ENCODE measurements around the gene BAHCC1.
A peak's percentile ranks its signal among the peaks of the same experiment; 100 is the strongest.

Gene BAHCC1

GRCh38 chr17:81406117-81406953, 11.1 kb downstream of the BAHCC1 start:
- 90 to 91% methylated on average over 32 to 36 of the region's 42 CpGs for WGBS, 2 experiments (ENCODE audit: insufficient coverage in 2 of 2)

GRCh38 chr17:81408049-81408448, 12.8 kb downstream of the BAHCC1 start:
- Histone ChIP-seq H3K4me3 (ENCODE audit: extremely low read depth, insufficient read depth, low read length, poor library complexity, severe bottlenecking) (no peak overlapping the region), H3K27ac (ENCODE audit: low read depth, low read length, severe bottlenecking) (no peak overlapping the region), H3K9me3 (ENCODE audit: control insufficient read depth, low read length) (no peaks in the 10 kb centered on the region), H3K4me1 (ENCODE audit: control insufficient read depth, insufficient read depth, low read length, poor library complexity, severe bottlenecking) (peaks cover 50% of the 10 kb centered on the region), H3K36me3 (ENCODE audit: control insufficient read depth, insufficient read depth, low read length) (no peaks in the 10 kb centered on the region)
- 80 to 83% methylated on average over 9 to 13 of the region's 14 CpGs for WGBS, 2 experiments (ENCODE audit: insufficient coverage in 2 of 2)

More at GRCh38 chr17:81406117-81406953, 11.1 kb downstream of the BAHCC1 start:
- Histone ChIP-seq H3K27ac (ENCODE audit: low read depth, low read length, severe bottlenecking) (peak overlapping the region; percentile 59), H3K4me1 (ENCODE audit: control insufficient read depth, insufficient read depth, low read length, poor library complexity, severe bottlenecking) (peaks cover 61% of the 10 kb centered on the region), H3K4me3 (ENCODE audit: extremely low read depth, insufficient read depth, low read length, poor library complexity, severe bottlenecking) (no peak overlapping the region), H3K9me3 (ENCODE audit: control insufficient read depth, low read length) (no peaks in the 10 kb centered on the region), H3K36me3 (ENCODE audit: control insufficient read depth, insufficient read depth, low read length) (no peaks in the 10 kb centered on the region)

- H3K27ac ChIP-seq (ENCODE audit: low read depth, low read length, severe bottlenecking) = no peak overlapping the region
- 81 to 84% methylated on average over 17 to 27 of the region's 27 CpGs for WGBS, 2 experiments (ENCODE audit: insufficient coverage in 2 of 2)
These were observed 14.1 kb downstream of the BAHCC1 start for GRCh38 chr17:81409190-81409935.

GRCh38 chr17:81410852-81411251, 15.6 kb downstream of the BAHCC1 start:
- Histone ChIP-seq H3K4me3 (ENCODE audit: extremely low read depth, insufficient read depth, low read length, poor library complexity, severe bottlenecking) (no peak overlapping the region), H3K27ac (ENCODE audit: low read depth, low read length, severe bottlenecking) (no peak overlapping the region), H3K36me3 (ENCODE audit: control insufficient read depth, insufficient read depth, low read length) (no peaks in the 10 kb centered on the region), H3K9me3 (ENCODE audit: control insufficient read depth, low read length) (no peaks in the 10 kb centered on the region), H3K4me1 (ENCODE audit: control insufficient read depth, insufficient read depth, low read length, poor library complexity, severe bottlenecking) (peaks cover 25% of the 10 kb centered on the region)
- 93 to 96% methylated on average over 11 to 15 of the region's 16 CpGs for WGBS, 2 experiments (ENCODE audit: insufficient coverage in 2 of 2)

More at GRCh38 chr17:81409190-81409935, 14.1 kb downstream of the BAHCC1 start:
- Histone ChIP-seq H3K9me3 (ENCODE audit: control insufficient read depth, low read length) (no peaks in the 10 kb centered on the region), H3K36me3 (ENCODE audit: control insufficient read depth, insufficient read depth, low read length) (no peaks in the 10 kb centered on the region), H3K4me1 (ENCODE audit: control insufficient read depth, insufficient read depth, low read length, poor library complexity, severe bottlenecking) (peaks cover 39% of the 10 kb centered on the region), H3K4me3 (ENCODE audit: extremely low read depth, insufficient read depth, low read length, poor library complexity, severe bottlenecking) (no peak overlapping the region)

- Histone ChIP-seq H3K27ac (ENCODE audit: low read depth, low read length, severe bottlenecking) (no peak overlapping the region), H3K4me1 (ENCODE audit: control insufficient read depth, insufficient read depth, low read length, poor library complexity, severe bottlenecking) (peaks cover 20% of the 10 kb centered on the region), H3K4me3 (ENCODE audit: extremely low read depth, insufficient read depth, low read length, poor library complexity, severe bottlenecking) (no peak overlapping the region), H3K36me3 (ENCODE audit: control insufficient read depth, insufficient read depth, low read length) (no peaks in the 10 kb centered on the region), H3K9me3 (ENCODE audit: control insufficient read depth, low read length) (no peaks in the 10 kb centered on the region)
- WGBS, 2 experiments (ENCODE audit: insufficient coverage in 2 of 2) = no CpG with 5 or more reads among the region's 8 CpGs
These were observed 16.0 kb downstream of the BAHCC1 start for GRCh38 chr17:81411305-81411704.

GRCh38 chr17:81412490-81413093, 17.3 kb downstream of the BAHCC1 start:
- H3K9me3 ChIP-seq (ENCODE audit: control insufficient read depth, low read length) = no peaks in the 10 kb centered on the region
- no peaks in the 10 kb centered on the region for H3K36me3 ChIP-seq (ENCODE audit: control insufficient read depth, insufficient read depth, low read length)
- WGBS, 2 experiments (ENCODE audit: insufficient coverage in 2 of 2) = 81 to 83% methylated on average over 21 to 26 of the region's 29 CpGs
- peaks cover 11% of the 10 kb centered on the region for H3K4me1 ChIP-seq (ENCODE audit: control insufficient read depth, insufficient read depth, low read length, poor library complexity, severe bottlenecking)
- peak overlapping the region; percentile 3 for H3K27ac ChIP-seq (ENCODE audit: low read depth, low read length, severe bottlenecking)
- no peak overlapping the region for H3K4me3 ChIP-seq (ENCODE audit: extremely low read depth, insufficient read depth, low read length, poor library complexity, severe bottlenecking)

GRCh38 chr17:81413497-81414135, 18.4 kb downstream of the BAHCC1 start:
- WGBS, 2 experiments (ENCODE audit: insufficient coverage in 2 of 2) = 95 to 96% methylated on average over 29 of the region's 30 CpGs
- Histone ChIP-seq H3K36me3 (ENCODE audit: control insufficient read depth, insufficient read depth, low read length) (no peaks in the 10 kb centered on the region), H3K9me3 (ENCODE audit: control insufficient read depth, low read length) (no peaks in the 10 kb centered on the region), H3K4me3 (ENCODE audit: extremely low read depth, insufficient read depth, low read length, poor library complexity, severe bottlenecking) (no peak overlapping the region), H3K4me1 (ENCODE audit: control insufficient read depth, insufficient read depth, low read length, poor library complexity, severe bottlenecking) (peaks cover 8% of the 10 kb centered on the region), H3K27ac (ENCODE audit: low read depth, low read length, severe bottlenecking) (no peak overlapping the region)

GRCh38 chr17:81414756-81415516, 19.7 kb downstream of the BAHCC1 start:
- 93 to 95% methylated on average over 37 to 39 of the region's 41 CpGs for WGBS, 2 experiments (ENCODE audit: insufficient coverage in 2 of 2)

GRCh38 chr17:81415681-81416080, 20.4 kb downstream of the BAHCC1 start:
- WGBS, 2 experiments (ENCODE audit: insufficient coverage in 2 of 2) = 93 to 97% methylated on average over 12 to 15 of the region's 15 CpGs
- H3K9me3 ChIP-seq (ENCODE audit: control insufficient read depth, low read length) = no peaks in the 10 kb centered on the region
- no peak overlapping the region for H3K4me3 ChIP-seq (ENCODE audit: extremely low read depth, insufficient read depth, low read length, poor library complexity, severe bottlenecking)
- no peaks in the 10 kb centered on the region for H3K36me3 ChIP-seq (ENCODE audit: control insufficient read depth, insufficient read depth, low read length)
- H3K4me1 ChIP-seq (ENCODE audit: control insufficient read depth, insufficient read depth, low read length, poor library complexity, severe bottlenecking) = peaks cover 18% of the 10 kb centered on the region
- H3K27ac ChIP-seq (ENCODE audit: low read depth, low read length, severe bottlenecking) = no peak overlapping the region

More at GRCh38 chr17:81414756-81415516, 19.7 kb downstream of the BAHCC1 start:
- Histone ChIP-seq H3K4me1 (ENCODE audit: control insufficient read depth, insufficient read depth, low read length, poor library complexity, severe bottlenecking) (peaks cover 11% of the 10 kb centered on the region), H3K27ac (ENCODE audit: low read depth, low read length, severe bottlenecking) (no peak overlapping the region), H3K36me3 (ENCODE audit: control insufficient read depth, insufficient read depth, low read length) (no peaks in the 10 kb centered on the region), H3K4me3 (ENCODE audit: extremely low read depth, insufficient read depth, low read length, poor library complexity, severe bottlenecking) (no peak overlapping the region), H3K9me3 (ENCODE audit: control insufficient read depth, low read length) (no peaks in the 10 kb centered on the region)

GRCh38 chr17:81416612-81417011, 21.4 kb downstream of the BAHCC1 start:
- Histone ChIP-seq H3K36me3 (ENCODE audit: control insufficient read depth, insufficient read depth, low read length) (no peaks in the 10 kb centered on the region), H3K4me1 (ENCODE audit: control insufficient read depth, insufficient read depth, low read length, poor library complexity, severe bottlenecking) (peaks cover 23% of the 10 kb centered on the region), H3K9me3 (ENCODE audit: control insufficient read depth, low read length) (no peaks in the 10 kb centered on the region), H3K27ac (ENCODE audit: low read depth, low read length, severe bottlenecking) (no peak overlapping the region), H3K4me3 (ENCODE audit: extremely low read depth, insufficient read depth, low read length, poor library complexity, severe bottlenecking) (no peak overlapping the region)
- WGBS, 2 experiments (ENCODE audit: insufficient coverage in 2 of 2) = 90 to 100% methylated on average over 8 to 9 of the region's 10 CpGs
